GM21381 (cell line): ENCODE measurements around the gene TBC1D2B.
A peak's percentile ranks its signal among the peaks of the same experiment; 100 is the strongest.

Source experiments
- ATAC-seq: cut with Tn5 transposase; IDR thresholded peaks from one replicate; pipeline ENCODE4 v1.9.1; 2021; ENCODE audit warnings: mild to moderate bottlenecking, moderate library complexity; ENCODE audit not compliant: unreplicated experiment

The TBC1D2B gene

GRCh38 chr15:78098131-78098755 lies 20.7 kb upstream of the TBC1D2B start:
- ATAC-seq = no peak

- ATAC-seq = no peak
Measured at GRCh38 chr15:78097667-78098066, 20.2 kb upstream of the TBC1D2B start.

DNA sequence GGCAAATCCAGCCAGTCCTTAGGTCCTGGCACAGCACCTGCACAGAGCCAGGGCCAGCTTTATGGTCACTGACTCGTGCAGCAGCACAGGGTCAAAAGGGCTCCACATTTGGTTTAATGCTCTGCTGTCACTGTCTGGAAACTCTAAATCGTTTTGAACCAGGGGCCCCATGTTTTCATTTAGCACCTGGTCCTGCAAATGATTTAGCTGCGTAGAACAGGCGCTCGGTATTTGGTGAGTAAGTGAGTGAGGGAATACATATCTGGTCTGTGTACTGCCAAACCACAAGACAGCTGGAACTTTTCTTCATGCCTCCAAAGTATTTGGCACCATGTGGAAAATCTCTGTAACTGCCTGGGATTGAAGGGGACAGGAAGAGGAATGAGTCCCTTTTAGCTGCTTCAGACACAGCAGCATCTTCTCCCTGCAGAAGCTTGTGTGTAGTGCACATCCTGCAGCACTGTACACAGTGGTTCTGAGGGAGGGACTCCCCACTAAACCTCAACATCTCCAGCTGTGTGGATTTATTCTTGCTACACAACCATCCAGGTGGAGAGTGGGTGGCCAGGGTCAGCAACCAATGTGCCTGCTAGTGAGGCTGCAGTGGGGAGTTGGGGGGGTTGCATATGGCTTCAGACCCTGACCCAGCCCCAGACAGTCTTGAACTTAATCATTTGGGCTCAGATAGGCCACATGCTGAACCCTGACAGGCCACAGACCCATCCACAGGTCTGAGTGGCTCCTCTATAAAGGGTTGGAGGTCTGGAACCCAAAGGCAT lies 15.9 kb upstream of the TBC1D2B start:
- ATAC-seq = no peak

DNA sequence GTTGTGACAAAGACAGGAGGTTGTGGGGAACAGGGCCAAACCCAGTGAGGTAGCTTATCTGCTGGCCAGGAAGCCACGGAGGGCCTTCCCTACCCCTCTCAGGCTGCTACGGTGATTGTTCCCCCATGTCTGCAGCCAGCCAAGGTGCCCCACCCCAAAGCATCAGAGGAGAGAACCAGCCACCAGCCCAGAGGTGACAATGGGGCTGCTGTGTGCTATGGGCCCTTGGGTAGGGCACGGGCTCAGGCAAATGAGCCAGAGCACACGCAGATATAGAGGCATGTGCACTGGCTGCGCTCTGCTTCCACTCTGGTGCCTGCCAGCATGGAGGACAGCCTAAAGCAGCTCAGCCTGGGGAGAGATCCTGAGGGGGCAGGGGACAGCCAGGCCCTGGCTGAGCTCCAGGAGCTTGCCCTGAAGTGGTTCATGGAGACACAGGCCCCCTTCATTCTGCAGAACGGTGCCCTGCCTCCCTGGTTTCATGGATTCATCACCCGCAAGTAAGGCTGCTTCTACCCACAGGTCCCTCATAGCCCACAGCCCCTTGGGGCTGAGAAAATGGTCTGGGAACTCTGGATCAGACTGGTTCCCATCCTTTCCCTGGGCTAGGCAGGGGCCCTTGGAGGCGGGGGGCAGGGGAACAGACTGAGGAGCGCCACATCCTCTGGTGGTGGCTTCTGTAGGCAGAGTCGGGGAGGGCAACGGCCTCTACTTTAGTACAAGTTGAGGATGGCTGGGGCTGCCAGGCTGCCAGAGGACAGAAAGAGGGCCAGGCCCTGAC lies 14.9 kb upstream of the TBC1D2B start, which contains the start of gene SH2D7:
Gene SH2D7, plus strand, starts transcription at position 301 of the 781 bp plus-strand sequence. Its CDS starts 24 bp downstream, at position 325.
- no peak for ATAC-seq

- no peak for ATAC-seq
Measured at GRCh38 chr15:78090422-78091063, 13.0 kb upstream of the TBC1D2B start.

DNA sequence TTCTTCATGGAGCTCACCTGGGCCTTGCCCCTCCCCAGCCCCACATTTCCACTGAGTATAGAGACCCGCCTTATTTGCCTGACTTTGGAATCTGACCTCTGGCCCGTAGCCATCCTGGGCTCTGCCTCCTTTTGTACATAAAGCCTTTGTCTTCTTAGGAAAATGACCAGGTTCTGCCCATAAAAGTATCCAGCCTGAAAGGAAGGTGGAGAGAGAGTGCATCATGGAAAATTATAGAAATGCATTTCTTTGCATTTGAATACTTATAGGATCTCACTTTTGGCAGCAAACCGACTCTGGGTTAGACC lies 11.2 kb upstream of the TBC1D2B start:
- no peak for ATAC-seq

DNA sequence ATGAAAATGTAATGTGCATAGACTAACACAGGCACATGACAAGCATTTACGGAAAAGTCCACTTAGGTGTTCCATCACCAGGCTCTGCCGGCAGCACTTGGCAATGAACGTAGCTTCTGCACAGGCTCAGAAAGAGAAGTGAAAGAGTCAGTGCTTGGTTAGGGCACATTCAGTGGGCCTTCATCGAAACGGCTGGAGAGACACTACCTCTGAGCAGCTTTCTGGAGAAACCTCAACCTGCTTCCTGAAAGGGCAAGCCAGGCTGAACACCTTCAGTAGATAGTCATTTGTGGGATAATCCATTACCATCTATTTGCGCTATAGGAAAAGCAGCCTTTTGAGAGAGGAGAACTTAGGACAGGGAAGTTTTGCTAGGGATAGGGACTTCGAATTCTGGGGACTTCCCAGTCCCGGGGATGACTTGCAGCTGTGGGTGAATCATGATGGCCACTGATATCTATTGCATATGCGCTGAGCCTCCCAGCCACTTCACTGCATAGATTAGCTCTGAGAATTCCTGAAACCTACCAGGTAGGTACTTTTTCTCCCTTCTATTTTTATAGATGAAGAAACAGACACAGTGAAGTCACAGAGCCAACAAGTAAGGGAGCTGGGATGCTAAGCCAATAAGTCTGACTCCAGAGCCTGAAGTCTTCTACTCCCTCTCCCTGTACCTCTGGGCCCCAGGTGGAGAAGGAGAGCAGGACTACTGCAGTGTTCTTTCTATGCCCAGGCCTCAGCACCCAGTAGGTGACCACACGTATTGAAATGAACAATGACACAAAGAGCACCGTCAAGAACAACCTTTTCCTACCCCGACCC lies 10.7 kb upstream of the TBC1D2B start:
- ATAC-seq = peak; percentile 79

GRCh38 chr15:78085928-78086327 lies 8.4 kb upstream of the TBC1D2B start:
- ATAC-seq = no peak

- ATAC-seq = no peak
Measured at GRCh38 chr15:78084449-78084750, 6.9 kb upstream of the TBC1D2B start.

DNA sequence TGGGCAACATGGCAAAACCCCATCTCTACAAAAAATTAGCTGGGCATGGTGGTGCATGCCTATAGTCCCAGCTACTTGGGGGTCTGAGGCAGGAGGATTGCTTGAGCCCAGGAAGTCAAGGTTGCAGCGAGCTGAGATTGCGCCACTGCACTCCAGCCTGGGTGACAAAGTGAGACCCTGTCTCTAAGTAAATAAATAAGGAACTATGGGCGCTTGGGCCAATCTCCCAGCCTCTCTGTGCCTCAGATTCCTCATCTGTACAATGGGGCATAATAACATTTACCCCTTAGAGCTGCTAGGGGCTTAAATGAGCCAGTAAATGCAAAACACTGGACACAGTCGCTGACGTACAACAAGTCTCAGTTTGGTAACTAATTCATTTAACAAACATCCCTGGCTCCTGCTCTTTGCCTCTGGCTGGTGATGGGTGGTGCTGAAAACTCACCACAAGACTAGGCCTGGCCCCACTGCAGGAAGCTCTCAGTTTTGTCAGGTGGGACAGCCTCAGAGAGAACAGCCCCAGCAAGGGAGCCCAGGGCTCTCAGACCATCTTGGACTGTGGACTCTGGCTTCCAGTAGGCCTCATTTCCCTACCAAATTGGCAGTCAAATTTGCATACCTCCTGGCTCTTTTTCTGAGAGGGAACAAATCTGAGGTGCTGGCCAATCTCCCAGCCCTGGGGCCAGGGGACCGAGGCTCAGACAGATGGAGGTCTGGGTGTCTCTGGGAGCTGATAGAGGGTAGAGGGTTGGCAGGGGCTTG lies 6.4 kb upstream of the TBC1D2B start:
- no peak for ATAC-seq

DNA sequence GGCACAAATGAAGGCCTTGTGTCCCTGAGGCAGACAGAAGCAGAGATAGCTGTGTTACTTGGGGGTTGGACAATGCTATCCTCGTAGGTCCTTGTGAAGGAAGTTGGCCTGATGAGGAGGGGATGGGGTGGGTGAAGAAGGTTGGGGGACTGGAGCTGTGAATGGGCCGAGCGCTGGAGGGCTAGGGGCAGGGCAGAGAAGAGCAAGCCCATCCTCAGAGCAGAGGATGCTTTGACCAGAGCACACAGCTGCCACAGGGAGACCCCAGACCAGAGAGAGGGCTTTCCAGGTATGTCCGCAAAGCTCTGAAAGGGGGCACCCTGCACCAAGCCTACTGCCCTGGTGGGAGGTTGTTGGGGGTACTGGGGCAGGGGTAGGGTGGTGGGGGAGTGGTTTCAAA lies 5.7 kb upstream of the TBC1D2B start:
- ATAC-seq = no peak

DNA sequence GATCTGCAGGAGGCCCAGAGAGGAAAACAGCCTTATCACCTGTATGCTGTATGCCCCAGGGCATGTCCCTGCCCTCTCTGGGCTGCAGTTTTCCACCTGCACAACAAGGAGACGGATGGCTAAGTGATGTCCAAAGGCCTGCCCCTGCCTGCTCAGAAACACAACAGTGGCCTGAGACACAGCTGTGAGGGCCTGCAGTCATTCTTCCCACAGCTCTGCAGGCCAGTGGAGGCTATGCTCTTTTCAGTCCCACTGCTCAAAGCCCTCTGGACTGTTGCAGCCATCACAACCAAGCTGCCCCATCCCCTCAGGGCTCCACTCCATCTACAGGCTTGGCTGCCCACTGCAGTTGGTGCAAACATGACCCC lies 5.2 kb upstream of the TBC1D2B start:
- ATAC-seq = no peak

DNA sequence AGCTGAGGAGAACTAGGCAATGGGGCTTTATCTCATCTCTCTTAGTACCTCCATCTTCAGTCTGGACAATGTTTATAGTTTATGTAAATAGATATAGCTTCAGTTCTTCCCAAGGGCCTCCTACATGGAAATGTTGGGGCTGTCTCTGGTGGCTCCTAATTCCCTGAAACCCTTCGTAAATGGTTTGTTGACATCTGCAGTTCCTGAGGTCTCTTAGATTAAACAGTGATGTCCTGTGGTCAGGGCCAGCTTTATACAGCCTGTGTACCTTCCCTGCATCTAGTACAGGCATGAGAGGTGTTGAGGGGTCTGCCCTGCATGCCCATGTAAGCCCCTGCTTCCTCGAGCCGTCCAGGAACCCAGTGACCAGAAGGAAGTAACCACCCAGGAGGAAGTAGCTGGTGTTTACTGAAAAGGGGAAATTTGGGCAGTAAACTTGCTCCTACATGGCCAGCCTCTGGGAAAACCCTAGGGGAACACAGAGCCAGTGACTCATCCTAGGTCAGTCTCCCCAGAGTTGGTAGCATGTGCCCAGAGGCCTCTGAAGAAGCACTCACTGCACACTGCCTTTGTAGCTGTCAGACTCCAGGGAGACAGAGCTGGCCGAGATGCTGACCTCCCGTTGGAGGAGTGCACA lies 4.7 kb upstream of the TBC1D2B start:
- ATAC-seq = no peak

- no peak for ATAC-seq
Measured at GRCh38 chr15:78080088-78080460, 2.6 kb upstream of the TBC1D2B start.

DNA sequence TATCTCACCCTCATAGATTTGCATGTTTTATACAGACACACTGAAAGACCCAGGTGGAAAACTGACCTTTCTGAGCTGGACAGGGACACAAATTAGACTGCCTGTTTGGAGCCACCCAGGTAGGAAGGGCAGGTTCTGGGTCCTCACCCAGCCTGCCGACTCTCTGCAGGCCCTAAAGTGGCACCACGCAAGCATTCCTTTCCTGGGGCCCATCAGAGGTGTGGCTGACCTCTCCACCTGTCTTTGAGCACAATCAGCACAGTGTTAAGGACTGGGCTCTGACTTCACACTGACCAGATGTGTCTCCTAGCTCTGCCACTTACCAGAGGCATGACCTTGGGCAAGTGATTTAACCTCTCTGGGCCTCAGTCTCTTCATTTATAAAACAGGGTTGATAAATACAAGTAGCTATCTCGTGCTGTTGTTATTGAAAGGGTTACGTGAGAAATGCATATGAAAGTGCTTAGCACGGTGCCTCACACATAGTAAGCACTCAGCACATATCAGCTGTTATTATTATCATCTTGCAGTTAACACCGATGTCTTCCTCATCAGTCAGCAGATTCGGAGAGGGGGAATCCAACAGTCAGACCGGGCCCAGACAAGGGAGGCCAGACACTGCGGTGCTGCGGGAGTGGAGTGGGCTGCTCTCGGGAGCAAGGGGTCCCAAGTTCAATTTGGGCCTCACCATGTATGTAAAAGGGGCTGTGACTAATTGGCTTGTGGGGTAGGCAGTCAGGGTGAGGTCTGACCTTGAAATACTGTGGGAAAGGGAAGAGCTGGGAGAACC lies 2.0 kb upstream of the TBC1D2B start:
- ATAC-seq = no peak

DNA sequence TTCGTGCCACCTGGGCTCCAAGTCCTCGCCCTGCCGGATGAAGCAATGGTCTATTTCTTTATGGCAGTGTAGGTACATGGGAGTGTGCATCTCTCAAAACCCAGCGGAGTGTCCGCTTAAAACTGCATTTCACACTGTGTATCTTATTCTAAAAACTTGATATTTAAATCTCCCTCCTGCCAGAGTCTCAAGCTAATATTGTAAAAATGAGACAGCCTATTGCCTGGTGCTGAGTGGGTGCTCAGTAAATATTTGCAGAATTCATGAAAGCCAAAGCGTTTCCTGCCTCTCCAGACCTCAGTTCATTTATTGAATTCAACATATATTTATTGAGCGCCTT lies 330 bp upstream of the TBC1D2B start:
- peak; percentile 6 for ATAC-seq

GRCh38 chr15:78076231-78077052 lies 1.1 kb downstream of the TBC1D2B start:
- no peak for ATAC-seq
